Stimulated activated CD8-positive, alpha-beta memory T cell treated with anti-CD3 and anti-CD28 coated beads, Interleukin-12 subunit alpha, Interleukin-12 subunit beta, amount 100 ng/mL, for 1 hour (primary cell): ENCODE measurements around the gene TRPM3.
"Not testable (repeated sequence)": the region's sequence is repeated elsewhere in the genome, so short reads cannot be mapped to it uniquely, and the experiment has no call there.

Experiments used
- DNase-seq: peaks from one replicate; pipeline ENCODE4 v3.0.0-alpha.2; 2020; ENCODE audit warnings: low read depth

Gene TRPM3

GRCh38 chr9:70753311-70753710, 368.1 kb downstream of the TRPM3 start:
- no peak for DNase-seq

- DNase-seq, result no peak
Observed at GRCh38 chr9:70749066-70749465, 372.4 kb downstream of the TRPM3 start.

- no peak for DNase-seq
Observed at GRCh38 chr9:70747261-70747718, 374.1 kb downstream of the TRPM3 start.

GRCh38 chr9:70746760-70747159, 374.7 kb downstream of the TRPM3 start:
- no peak for DNase-seq

GRCh38 chr9:70746316-70746715, 375.1 kb downstream of the TRPM3 start:
- DNase-seq, result no peak

- DNase-seq, result not testable (repeated sequence)
Observed at GRCh38 chr9:70724794-70725193, 396.6 kb downstream of the TRPM3 start.

GRCh38 chr9:70724025-70724424, 397.4 kb downstream of the TRPM3 start:
- not testable (repeated sequence) for DNase-seq

- not testable (repeated sequence) for DNase-seq
Observed at GRCh38 chr9:70706797-70707196, 414.6 kb downstream of the TRPM3 start.

GRCh38 chr9:70701163-70701562, 420.3 kb downstream of the TRPM3 start:
- DNase-seq, result no peak

- DNase-seq, result no peak
Observed at GRCh38 chr9:70696694-70697335, 424.6 kb downstream of the TRPM3 start.

- DNase-seq, result no peak
Observed at GRCh38 chr9:70694758-70695157, 426.7 kb downstream of the TRPM3 start.

- DNase-seq, result no peak
Observed at GRCh38 chr9:70693186-70693585, 428.2 kb downstream of the TRPM3 start.

GRCh38 chr9:70692431-70692830, 429.0 kb downstream of the TRPM3 start:
- no peak for DNase-seq

- DNase-seq, result no peak
Observed at GRCh38 chr9:70688704-70689103, 432.7 kb downstream of the TRPM3 start.

GRCh38 chr9:70683841-70684240, 437.6 kb downstream of the TRPM3 start:
- DNase-seq, result no peak

- DNase-seq, result no peak
Observed at GRCh38 chr9:70682298-70682697, 439.1 kb downstream of the TRPM3 start.

GRCh38 chr9:70679845-70680244, 441.6 kb downstream of the TRPM3 start:
- DNase-seq, result no peak

GRCh38 chr9:70678153-70678552, 443.3 kb downstream of the TRPM3 start:
- DNase-seq, result no peak

GRCh38 chr9:70677055-70677735, 444.2 kb downstream of the TRPM3 start:
- DNase-seq, result no peak

GRCh38 chr9:70675868-70676370, 445.5 kb downstream of the TRPM3 start:
- DNase-seq, result no peak

GRCh38 chr9:70673844-70674243, 447.6 kb downstream of the TRPM3 start:
- DNase-seq, result no peak

GRCh38 chr9:70672161-70672649, 449.2 kb downstream of the TRPM3 start:
- no peak for DNase-seq

GRCh38 chr9:70668751-70669150, 452.7 kb downstream of the TRPM3 start:
- DNase-seq, result no peak
